ENCODE results near the gene ESYT1.

Gene ESYT1

GRCh38 chr12:56129206-56129941 is 1.3 kb downstream of the ESYT1 start:
- no peak for DNase-seq (ENCODE audit: low spot score)

GRCh38 chr12:56129942-56130495 is 2.0 kb downstream of the ESYT1 start:
- no peak for DNase-seq (ENCODE audit: low spot score)

DNA sequence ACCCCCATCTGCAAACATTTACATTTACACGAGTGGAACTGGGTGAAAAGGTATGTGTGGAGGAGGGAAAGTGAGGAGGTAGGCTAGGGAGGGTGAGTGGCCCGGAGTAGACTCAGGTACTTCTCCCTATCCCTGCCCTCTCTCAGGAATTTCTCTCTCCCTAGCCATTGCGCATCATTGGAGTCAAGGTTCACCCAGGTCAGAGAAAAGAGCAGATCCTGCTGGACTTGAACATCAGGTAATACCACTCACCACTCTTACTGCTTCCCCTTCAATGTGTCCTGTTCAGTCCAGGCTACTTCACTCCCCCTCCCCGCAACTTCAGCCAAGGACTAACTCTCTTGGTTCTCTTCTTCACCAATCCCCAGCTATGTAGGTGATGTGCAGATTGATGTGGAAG is 2.8 kb downstream of the ESYT1 start:
- no peak for DNase-seq (ENCODE audit: low spot score)

DNA sequence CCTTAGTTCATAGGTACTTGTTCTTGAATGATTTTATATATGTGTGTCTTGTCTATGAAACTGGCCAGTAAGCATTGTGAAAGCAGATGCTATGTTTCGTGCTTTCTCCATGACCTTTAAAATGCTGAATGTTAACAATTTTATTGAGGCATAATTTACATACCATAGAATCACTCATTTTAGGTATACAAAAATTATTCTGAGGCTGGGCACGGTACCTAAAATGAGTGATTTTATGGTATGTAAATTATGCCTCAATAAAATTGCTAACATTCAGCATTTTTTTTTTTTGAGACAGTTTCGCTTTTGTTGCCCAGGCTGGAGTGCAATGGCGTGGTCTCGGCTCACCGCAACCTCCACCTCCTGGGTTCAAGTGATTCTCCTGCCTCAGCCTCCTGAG is 6.8 kb downstream of the ESYT1 start:
- DNase-seq (ENCODE audit: low spot score) = no peak

DNA sequence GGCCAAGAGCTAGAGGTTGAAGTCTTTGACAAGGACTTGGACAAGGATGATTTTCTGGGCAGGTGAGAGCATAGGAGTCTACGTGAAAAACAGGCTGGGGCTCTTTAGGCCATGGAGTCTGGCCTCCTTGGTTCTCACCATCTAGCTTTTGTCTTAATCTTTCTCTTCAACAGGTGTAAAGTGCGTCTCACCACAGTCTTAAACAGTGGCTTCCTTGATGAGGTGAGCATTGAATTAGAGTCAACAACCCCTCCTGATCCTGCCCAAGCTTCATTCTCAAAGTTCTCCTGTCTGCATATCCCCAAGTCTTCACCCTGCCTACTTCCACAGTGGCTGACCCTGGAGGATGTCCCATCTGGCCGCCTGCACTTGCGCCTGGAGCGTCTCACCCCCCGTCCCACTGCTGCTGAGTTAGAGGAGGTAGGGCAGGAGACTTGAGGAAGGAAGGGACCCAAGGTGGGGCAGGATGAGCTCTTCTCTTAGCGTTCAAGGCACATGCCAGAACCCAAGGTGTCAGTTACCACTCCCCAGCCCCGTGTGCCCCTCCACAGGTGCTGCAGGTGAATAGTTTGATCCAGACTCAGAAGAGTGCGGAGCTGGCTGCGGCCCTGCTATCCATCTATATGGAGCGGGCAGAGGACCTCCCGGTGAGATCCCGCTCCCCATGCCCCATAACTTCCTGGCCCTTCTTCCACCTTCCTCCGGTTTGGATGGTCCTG is 9.9 kb downstream of the ESYT1 start:
- no peak for DNase-seq (ENCODE audit: low spot score)

DNA sequence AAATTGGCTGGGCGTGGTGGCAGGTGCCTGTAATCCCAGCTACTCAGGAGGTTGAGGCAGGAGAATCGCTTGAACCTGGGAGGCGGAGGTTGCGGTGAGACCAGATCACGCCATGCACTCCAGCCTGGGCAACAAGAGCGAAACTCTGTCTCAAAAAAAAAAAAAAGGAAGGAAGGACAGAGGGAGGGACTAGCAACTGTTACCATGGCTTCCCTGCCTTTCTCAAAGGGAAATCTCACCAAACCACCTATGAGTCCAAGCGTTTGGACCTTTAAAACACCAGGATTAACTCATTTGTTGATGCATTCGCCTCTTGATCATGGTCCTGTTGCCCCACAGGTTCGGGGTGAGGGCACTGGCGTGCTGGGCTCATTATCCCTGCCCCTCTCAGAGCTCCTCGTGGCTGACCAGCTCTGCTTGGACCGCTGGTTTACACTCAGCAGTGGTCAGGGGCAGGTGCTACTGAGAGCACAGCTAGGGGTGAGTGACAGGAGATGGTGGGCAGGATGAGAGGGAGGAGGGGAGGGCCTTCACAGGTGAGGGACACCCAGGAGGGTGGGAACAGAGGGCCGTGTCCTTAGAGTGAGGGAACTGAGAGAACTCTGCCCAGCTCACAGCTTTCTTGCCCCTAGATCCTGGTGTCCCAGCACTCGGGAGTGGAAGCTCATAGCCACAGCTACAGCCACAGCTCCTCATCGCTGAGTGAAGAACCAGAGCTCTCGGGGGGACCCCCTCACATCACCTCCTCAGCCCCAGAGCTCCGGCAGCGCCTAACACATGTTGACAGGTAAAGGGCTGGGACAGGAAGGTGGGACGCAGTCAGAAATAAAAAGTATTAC is 14.1 kb downstream of the ESYT1 start:
- no peak for DNase-seq (ENCODE audit: low spot score)

GRCh38 chr12:56143217-56143616 is 15.2 kb downstream of the ESYT1 start:
- DNase-seq (ENCODE audit: low spot score) = no peak

DNA sequence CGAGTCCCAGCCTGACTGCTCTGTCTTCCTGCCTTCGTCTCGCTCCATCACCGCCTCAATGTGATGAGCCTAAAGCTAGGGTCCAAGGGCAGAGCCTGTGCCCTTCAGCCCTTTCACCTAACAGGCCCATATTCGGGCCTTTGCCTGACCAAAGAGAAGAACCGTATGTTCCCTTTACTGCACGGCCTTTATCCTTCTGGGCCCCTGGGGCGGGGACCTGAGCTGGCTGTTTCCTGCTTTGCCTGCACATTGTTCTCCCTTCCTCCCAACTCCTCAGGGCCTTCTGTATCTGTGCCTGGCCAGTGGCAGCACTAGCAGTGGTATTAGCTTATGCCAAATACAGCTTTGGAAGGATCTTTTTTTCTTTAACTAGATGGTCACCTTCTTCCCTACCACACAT is 15.8 kb downstream of the ESYT1 start:
- DNase-seq (ENCODE audit: low spot score) = no peak

DNA sequence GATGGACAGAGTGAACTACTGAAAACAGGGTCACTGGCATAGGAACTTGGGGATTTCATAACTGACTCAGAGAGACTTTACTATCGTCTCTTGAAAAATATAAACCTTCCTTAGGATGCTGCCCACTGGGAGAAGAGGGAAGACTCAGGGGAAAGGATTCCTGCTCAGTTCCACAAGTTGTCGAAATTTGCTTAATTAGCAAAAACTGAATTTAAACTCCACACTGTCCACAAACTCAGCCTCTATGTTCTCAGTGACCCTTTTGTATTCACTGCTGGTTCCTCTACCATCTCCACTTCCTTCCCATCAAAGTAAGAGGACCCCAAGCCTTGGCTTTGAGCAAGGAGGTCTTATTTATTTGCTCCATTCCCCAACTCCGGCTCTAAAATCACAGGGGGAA is 17.1 kb downstream of the ESYT1 start:
- DNase-seq (ENCODE audit: low spot score) = no peak

DNA sequence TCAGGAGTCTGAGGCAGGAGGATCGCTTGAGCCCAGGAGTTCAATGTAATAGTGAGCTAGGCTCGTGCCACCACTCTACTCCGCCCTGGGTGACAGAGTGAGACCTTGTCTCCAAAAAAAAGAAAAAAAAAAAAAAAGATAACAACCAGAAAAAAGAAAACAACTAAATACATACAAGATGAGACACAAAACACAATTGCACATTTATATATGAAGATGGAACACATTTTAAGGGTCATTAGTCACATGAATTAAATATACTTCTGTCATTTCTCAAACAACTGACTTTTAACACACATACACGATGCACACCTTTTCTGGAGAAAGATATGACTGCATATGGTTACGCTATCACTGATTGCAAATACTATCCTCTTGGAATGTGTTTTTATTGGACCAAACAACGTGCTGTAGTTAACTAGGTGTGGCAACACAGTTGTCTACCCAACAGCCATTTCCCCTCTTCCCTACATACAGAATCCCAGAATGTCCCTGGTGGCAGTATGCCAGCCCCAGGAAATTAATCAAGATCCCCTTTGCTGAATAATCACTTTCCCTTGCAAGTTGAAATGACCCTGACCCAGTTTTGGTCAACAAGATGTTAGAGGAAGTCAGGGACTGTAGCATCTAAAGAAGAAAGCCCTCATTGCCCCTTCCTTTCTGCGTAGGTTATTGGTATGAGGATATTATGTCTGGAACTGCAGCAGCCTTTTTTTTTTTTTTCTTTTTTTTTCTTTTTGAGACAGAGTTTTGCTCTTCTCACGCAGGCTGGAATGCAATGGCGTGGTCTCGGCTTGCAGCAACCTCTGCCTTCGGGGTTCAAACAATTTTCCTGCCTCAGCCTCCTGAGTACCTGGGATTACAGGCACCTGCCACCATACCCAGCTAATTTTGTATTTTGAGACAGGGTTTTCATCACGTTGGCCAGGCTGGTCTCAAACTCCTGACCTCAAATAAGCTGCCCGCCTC is 18.7 kb downstream of the ESYT1 start:
- no peak for DNase-seq (ENCODE audit: low spot score)

- DNase-seq (ENCODE audit: low spot score) = no peak
Measured at GRCh38 chr12:56150563-56150962, 22.5 kb downstream of the ESYT1 start.

DNA sequence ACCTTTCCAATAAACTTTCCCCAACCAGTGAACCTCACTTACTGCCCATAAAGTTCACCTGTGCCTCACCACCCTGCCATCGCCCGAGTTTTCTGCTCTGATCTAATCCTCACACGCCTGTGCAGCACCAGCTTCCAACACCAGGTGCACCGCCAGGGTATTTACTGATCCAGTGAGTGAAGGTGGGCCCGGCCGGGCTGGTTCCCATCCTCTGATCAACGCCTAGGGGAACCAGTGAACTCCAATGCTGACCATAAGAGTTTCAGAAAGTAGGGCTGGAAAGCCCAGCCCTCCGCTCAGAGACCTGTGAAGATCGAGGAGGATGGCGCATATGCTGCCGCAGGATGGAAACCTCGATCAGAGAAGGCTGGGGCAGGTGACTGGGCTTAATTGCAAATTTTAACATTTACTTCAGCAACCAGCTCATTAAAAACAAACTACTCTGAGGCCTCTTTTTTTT is 23.6 kb downstream of the ESYT1 start:
- no peak for DNase-seq (ENCODE audit: low spot score)

DNA sequence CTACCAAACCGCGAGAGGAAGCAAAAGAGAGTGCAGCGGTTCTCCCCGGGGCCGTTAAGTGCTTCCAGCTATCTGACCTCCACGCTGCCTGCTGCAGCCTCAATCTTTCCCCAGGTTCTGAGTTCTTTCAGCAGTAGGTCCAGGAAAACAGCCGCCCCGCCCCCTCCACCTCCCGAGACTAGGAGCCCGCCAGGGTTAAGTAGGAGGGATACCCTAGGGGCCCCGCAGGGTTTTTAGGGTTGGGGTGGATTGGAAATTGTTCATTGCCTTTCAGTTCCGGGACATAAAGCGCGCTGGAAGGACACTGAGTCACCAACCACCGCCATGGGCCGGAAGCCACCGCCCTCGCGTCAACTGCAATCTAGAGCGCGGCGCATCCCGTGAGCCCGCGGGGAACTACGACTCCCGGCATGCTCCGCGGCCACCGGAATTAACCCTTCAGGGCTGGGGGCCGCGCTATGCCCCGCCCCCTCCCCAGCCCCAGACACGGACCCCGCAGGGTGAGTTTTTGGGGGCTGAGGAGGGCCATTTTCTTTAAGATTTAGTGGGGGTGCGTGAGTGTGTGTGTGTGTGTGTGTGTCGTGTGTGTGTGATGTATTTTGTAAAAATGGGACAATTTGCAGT is 24.2 kb downstream of the ESYT1 start, which contains the start of gene MYL6B:
Gene MYL6B, plus strand, starts transcription at position 456 of the 624 bp plus-strand sequence. CDS start 1,332 bp downstream, outside the sequence.
- DNase-seq (ENCODE audit: low spot score) = peak; percentile 88

DNA sequence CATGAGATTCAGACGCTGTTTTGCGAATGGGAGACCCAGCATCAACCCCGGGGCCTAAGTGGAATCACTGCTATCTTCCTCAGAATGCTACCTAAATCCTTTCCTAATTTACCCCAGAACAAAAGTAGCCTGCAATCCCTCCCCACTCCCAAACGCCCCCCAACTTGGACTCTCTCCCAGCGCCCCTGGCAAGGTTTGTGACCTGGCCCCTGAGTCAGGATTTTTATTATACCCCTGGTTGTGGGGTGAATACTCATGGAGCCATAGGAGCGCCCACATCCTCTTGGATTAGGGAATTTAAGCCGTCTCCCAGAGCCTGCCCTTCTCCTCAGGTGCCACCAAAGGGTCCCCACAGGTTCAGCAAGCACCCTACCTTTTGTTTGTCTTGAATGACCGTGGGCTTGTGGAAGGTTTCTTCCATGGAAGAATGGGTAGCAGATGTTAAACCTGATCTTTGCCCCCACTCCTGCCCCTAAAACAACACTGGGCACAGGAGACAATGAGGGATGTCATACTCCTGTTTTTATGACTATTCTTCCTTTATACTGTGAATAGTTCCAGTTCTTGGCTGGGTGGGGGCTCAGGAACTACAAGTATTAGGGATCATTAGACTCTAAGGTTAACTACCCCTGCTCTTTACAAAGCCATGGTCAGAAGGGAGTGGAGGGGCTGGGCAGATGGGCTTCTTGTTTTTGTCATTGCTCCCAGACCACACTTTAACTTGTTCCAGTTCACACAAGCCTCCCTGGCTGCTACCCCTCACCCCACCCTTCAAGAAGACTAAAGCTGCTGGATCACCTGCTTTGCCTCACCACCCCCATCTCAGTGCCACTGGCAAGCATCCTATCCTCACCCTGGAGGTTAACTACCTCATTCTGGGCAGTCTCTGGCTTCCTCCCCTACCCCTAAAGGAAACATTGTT is 24.9 kb downstream of the ESYT1 start:
- no peak for DNase-seq (ENCODE audit: low spot score)

DNA sequence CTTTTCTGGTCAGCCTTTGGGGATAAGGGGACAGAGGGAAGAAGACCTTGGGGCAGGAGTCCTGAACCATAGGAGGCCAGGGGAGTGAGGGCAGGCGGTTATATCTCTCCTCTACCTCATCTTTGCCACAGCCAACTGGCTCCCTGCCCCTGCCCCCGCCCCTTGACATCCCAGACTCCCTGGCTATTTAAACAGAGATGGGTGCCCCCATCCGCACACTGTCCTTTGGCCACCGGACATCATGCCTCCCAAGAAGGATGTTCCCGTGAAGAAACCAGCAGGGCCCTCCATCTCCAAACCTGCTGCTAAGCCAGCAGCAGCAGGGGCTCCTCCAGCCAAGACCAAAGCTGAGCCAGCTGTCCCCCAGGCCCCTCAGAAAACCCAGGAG is 25.6 kb downstream of the ESYT1 start:
- DNase-seq (ENCODE audit: low spot score) = no peak

GRCh38 chr12:56154246-56154771 is 26.2 kb downstream of the ESYT1 start:
- no peak for DNase-seq (ENCODE audit: low spot score)

GRCh38 chr12:56154818-56155217 is 26.8 kb downstream of the ESYT1 start:
- DNase-seq (ENCODE audit: low spot score) = no peak

DNA sequence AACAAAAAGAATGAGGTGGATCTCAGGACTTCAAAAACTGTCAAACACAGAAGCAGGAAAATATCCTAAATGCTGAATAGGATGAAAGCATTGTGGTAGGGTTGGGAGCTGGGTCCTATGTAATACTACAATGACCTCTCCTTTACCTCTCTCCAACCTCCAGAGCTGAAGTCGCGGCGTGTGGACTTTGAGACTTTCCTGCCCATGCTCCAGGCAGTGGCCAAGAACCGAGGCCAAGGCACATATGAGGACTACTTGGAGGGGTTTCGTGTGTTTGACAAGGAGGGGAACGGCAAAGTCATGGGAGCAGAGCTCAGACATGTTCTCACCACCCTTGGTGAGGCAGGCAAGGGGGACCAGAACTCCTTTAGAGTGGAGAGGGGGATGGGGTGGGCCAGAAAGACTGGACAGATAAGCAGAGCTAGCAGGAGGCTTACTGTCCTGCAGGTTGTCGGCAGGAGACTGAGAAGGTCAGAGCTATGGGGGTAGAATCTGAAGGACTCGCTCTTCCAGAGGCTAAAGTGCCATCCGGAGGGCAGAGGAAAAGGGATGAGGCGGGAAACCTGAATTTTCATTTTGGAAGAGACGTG is 27.3 kb downstream of the ESYT1 start:
- DNase-seq (ENCODE audit: low spot score) = no peak
